Neuron (in vitro differentiated cells): Measurements from ENCODE around the gene ZSCAN1.
A peak's percentile ranks its signal among the peaks of the same experiment; 100 is the strongest.

Experiments used
- H2AFZ ChIP-seq: one replicate; pipeline ENCODE4 v1.6.1; 2013; ENCODE audit warnings: low read depth, mild to moderate bottlenecking, inconsistent platforms, low read length, moderate library complexity
- H3K27me3 ChIP-seq: one replicate; pipeline ENCODE4 v1.6.1; 2013; ENCODE audit warnings: low read length; ENCODE audit not compliant: insufficient read depth
- H3K36me3 ChIP-seq: one replicate; pipeline ENCODE4 v1.6.1; 2013; ENCODE audit warnings: low read length; ENCODE audit not compliant: insufficient read depth
- H3K4me1 ChIP-seq: one replicate; pipeline ENCODE4 v1.6.1; 2013; ENCODE audit warnings: low read length; ENCODE audit not compliant: insufficient read depth
- H3K4me3 ChIP-seq: 2 replicates; pipeline ENCODE4 v1.5.1; 2013; ENCODE audit warnings: mild to moderate bottlenecking, low read length, moderate library complexity
- H3K9me3 ChIP-seq: one replicate; pipeline ENCODE4 v1.6.1; 2013; ENCODE audit warnings: low read length

Gene ZSCAN1

DNA sequence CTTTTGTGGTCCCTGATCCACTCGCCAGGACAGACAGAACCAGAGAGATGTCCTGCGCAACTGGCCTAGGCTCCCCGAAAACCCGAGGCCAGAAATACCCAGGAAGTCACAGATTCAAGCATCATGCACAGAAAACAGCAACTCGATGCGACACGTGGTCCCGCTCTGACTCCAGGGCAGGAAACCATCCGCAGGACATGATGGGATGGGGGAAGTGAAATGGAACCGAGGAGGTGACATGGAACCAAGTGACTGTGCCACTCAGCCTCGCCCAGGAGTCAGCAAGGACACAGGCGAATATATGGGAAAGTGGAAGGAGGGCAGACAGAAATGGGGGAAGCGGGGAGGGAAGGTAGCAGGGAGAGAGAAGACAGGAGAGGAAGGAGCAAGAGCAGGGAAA lies 63.1 kb downstream of the ZSCAN1 start:
- H3K4me1 ChIP-seq, result peaks cover 3% of the 10 kb centered on the region
- H3K36me3 ChIP-seq, result peaks cover 34% of the 10 kb centered on the region
- peak overlapping the region; percentile 97 for H3K4me3 ChIP-seq
- H3K9me3 ChIP-seq, result peaks cover 48% of the 10 kb centered on the region
- no peaks in the 10 kb centered on the region for H3K27me3 ChIP-seq
- no peak overlapping the region for H2AFZ ChIP-seq

DNA sequence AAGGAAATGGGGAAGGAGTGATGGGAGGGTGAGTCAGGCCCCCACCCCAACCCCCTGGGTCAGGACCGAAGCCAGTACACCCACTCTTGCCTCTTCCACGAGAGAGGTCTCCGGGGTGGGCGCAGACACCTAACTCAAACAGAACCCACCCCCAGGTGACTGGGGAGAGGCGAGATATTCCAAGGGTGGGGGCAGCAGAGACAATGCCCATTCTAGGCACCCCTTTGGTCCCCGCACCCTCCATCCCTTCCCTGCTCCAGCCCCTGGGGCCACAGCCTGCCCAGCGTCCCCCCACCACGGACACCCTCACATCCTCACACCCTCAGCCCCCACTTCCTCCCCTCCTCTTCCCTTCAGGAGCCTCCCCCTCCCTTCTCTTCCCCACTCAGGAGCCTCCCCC lies 63.5 kb downstream of the ZSCAN1 start:
- peak overlapping the region; percentile 97 for H3K4me3 ChIP-seq
- H3K9me3 ChIP-seq, result peaks cover 45% of the 10 kb centered on the region
- H3K27me3 ChIP-seq, result no peaks in the 10 kb centered on the region
- H2AFZ ChIP-seq, result no peak overlapping the region
- peaks cover 32% of the 10 kb centered on the region for H3K36me3 ChIP-seq
- peaks cover 3% of the 10 kb centered on the region for H3K4me1 ChIP-seq

DNA sequence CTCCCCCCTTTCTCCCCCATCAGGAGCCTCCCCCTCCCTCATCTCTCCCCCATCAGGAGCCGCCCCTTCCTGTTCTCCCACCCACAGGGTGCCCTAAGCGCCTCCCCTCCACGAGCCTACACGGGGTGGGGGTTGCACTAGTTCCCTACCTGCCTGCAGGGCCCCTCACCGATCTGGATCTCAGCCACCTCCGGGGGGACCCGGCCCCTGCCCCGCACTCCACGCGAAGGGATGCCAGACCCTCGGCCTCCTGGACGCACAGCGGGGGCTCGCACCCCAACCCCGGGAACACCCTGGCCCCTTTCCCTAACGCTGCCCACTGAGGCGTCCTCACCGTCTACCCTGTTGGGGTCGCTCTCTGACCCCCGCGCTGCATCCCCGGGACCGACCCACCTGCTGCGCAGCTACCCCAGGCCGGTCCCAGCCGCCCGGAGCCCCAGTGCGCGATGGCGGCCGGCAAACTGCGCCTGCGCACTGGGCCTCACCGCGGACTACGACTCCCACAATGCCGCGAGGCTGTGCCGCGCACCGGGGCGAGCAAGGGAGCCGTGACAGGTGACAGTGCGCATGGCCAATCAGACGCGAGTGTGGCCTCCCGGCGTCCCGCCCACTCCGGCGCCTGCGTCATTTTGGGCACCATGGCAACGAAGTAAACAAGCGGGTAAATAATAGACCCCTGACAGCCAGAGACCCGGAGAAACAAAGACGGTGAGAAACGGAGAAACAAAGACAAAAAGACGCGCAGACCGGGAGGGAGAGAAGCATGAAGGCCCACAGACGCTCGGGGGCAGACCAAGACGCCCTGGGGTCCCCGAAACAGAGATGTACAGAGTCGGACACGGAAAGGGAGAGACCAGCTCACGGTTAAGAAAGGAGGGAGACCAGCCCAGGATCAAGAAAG lies 64.2 kb downstream of the ZSCAN1 start, which contains the start of gene ZSCAN18:
TSS of gene ZSCAN18 (minus strand) at position 451 of the 901 bp plus-strand sequence. CDS start 7,964 bp downstream, outside the sequence.
- Histone ChIP-seq H3K4me3 (peak within 1 kb of the TSS; percentile 97), H3K4me1 (peaks cover 3% of the 10 kb centered on the region), H3K36me3 (peaks cover 26% of the 10 kb centered on the region), H3K27me3 (no peaks in the 10 kb centered on the region), H2AFZ (peak within 1 kb of the TSS; percentile 52), H3K9me3 (peaks cover 39% of the 10 kb centered on the region)

DNA sequence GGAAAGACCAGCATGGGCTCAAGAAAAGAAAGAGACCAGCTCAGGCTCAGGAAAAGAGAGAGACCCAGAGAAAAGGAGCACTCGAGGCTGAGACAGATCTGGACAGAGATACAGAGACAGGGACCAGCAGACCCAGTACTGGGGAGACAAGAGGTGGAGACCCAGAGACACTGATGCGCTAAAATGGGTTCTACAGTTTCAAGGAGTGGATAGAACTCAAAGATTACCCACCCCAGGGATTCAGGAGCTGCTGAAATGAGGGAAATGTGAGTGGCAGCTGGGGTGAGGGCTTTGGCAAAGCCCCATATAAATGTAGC lies 64.8 kb downstream of the ZSCAN1 start:
- Histone ChIP-seq H3K36me3 (peaks cover 20% of the 10 kb centered on the region), H3K27me3 (no peaks in the 10 kb centered on the region), H3K4me1 (peaks cover 3% of the 10 kb centered on the region), H3K4me3 (peak overlapping the region; percentile 97), H3K9me3 (peaks cover 34% of the 10 kb centered on the region), H2AFZ (peak overlapping the region; percentile 48)
